22Rv1 (cell line): ENCODE data around the gene PBX3.

Experiments used
- CTCF ChIP-seq: fragments of 450-650 bp; IDR thresholded peaks from 2 replicates; pipeline ENCODE4 v1.5.1; 2017; ENCODE audit warnings: mild to moderate bottlenecking
- ZFX ChIP-seq: fragments of 450-650 bp; IDR thresholded peaks from 2 replicates; pipeline ENCODE4 v1.6.1; 2017; ENCODE audit warnings: antibody characterized with exemption, borderline replicate concordance

GRCh38 chr9:125943831-125944230 lies 196.7 kb downstream of the PBX3 start:
- TF ChIP-seq CTCF (no peak), ZFX (no peak)
